ENCODE measurements around the gene CACTIN.

GRCh38 chr19:3641515-3642269, 15.1 kb upstream of the CACTIN start:
- TF ChIP-seq CREB1 (IDR thresholded peaks at IDR 0.05; ENCODE audit: low read depth), result no peak
- no peak for TF ChIP-seq YY1 (IDR thresholded peaks at IDR 0.05; ENCODE audit: low read depth)
- no peak for TF ChIP-seq EP300 (IDR thresholded peaks at IDR 0.05; ENCODE audit: borderline replicate concordance)
- TF ChIP-seq TAF1 (IDR thresholded peaks at IDR 0.05; ENCODE audit: low read depth), result no peak
- TF ChIP-seq REST (IDR thresholded peaks at IDR 0.05; ENCODE audit: low read depth), result no peak
- TF ChIP-seq FOXM1 (IDR thresholded peaks at IDR 0.05; ENCODE audit: borderline replicate concordance, low read depth), result no peak
- no peak for TF ChIP-seq NFIC (IDR thresholded peaks at IDR 0.05)
- no peak for TF ChIP-seq CEBPB (IDR thresholded peaks at IDR 0.05)
- TF ChIP-seq ZBTB7A (IDR thresholded peaks at IDR 0.05; ENCODE audit: low read depth), result no peak
- TF ChIP-seq MAX (IDR thresholded peaks at IDR 0.05), result no peak
- no peak for TF ChIP-seq TCF12 (IDR thresholded peaks at IDR 0.05; ENCODE audit: low read depth)
- no peak for TF ChIP-seq EGR1 (IDR thresholded peaks at IDR 0.05)
- no peak for TF ChIP-seq RAD21 (IDR thresholded peaks at IDR 0.05; ENCODE audit: low read depth)
- no peak for TF ChIP-seq TEAD4 (IDR thresholded peaks at IDR 0.05)

All from Ishikawa (cell line).